HG03064 (cell line): ENCODE results near the gene TNFSF18.

Experiments
- ATAC-seq: cut with Tn5 transposase; IDR thresholded peaks from one replicate; pipeline ENCODE4 v1.9.1; 2021; ENCODE audit warnings: low read depth; ENCODE audit not compliant: unreplicated experiment

Gene TNFSF18

GRCh38 chr1:173042806-173043205, 7.9 kb downstream of the TNFSF18 start:
- no peak for ATAC-seq

- no peak for ATAC-seq
Measured at GRCh38 chr1:173039626-173040025, 11.1 kb downstream of the TNFSF18 start.

GRCh38 chr1:173038875-173039554, 11.7 kb downstream of the TNFSF18 start:
- no peak for ATAC-seq

GRCh38 chr1:173024543-173024942, 26.2 kb downstream of the TNFSF18 start:
- no peak for ATAC-seq

GRCh38 chr1:173023343-173023742, 27.4 kb downstream of the TNFSF18 start:
- no peak for ATAC-seq

- peak; percentile 95 for ATAC-seq
Measured at GRCh38 chr1:173020138-173020750, 30.5 kb downstream of the TNFSF18 start.

- no peak for ATAC-seq
Measured at GRCh38 chr1:173017792-173018191, 32.9 kb downstream of the TNFSF18 start.

GRCh38 chr1:173016419-173016818, 34.3 kb downstream of the TNFSF18 start:
- ATAC-seq = no peak

- no peak for ATAC-seq
Measured at GRCh38 chr1:173015629-173016028, 35.1 kb downstream of the TNFSF18 start.

GRCh38 chr1:173014160-173014559, 36.6 kb downstream of the TNFSF18 start:
- ATAC-seq = no peak

- ATAC-seq = no peak
Measured at GRCh38 chr1:173012126-173012525, 38.6 kb downstream of the TNFSF18 start.

- ATAC-seq = no peak
Measured at GRCh38 chr1:173009597-173009996, 41.1 kb downstream of the TNFSF18 start.

- ATAC-seq = no peak
Measured at GRCh38 chr1:173005196-173005864, 45.4 kb downstream of the TNFSF18 start.

GRCh38 chr1:173002891-173003838, 47.6 kb downstream of the TNFSF18 start:
- ATAC-seq = no peak

- no peak for ATAC-seq
Measured at GRCh38 chr1:172999349-172999748, 51.4 kb downstream of the TNFSF18 start.

- no peak for ATAC-seq
Measured at GRCh38 chr1:172997941-172998361, 52.8 kb downstream of the TNFSF18 start.

- no peak for ATAC-seq
Measured at GRCh38 chr1:172993640-172994039, 57.1 kb downstream of the TNFSF18 start.

- ATAC-seq = no peak
Measured at GRCh38 chr1:172991674-172992400, 58.9 kb downstream of the TNFSF18 start.

GRCh38 chr1:172990598-172991215, 60.0 kb downstream of the TNFSF18 start:
- no peak for ATAC-seq
